Inferior parietal cortex (tissue), 1 donor: Measurements from ENCODE around the gene TCF15.
"Not testable (repeated sequence)": the region's sequence is repeated elsewhere in the genome, so short reads cannot be mapped to it uniquely, and the experiment has no call there.

Experiments
- DNase-seq: peaks from one replicate; pipeline ENCODE4 v3.0.0-alpha.2; 2016; ENCODE audit errors: extremely low spot score

Gene TCF15

GRCh38 chr20:642398-643174 lies 32.5 kb upstream of the TCF15 start:
- DNase-seq, result no peak

- DNase-seq, result not testable (repeated sequence)
These were observed 31.9 kb upstream of the TCF15 start for GRCh38 chr20:642013-642397.

- DNase-seq, result no peak
These were observed 31.4 kb upstream of the TCF15 start for GRCh38 chr20:641516-641875.

GRCh38 chr20:640674-641515 lies 30.8 kb upstream of the TCF15 start:
- DNase-seq, result no peak

GRCh38 chr20:638579-638978 lies 28.5 kb upstream of the TCF15 start:
- no peak for DNase-seq

GRCh38 chr20:637559-637958 lies 27.4 kb upstream of the TCF15 start:
- DNase-seq, result no peak

- no peak for DNase-seq
These were observed 25.8 kb upstream of the TCF15 start for GRCh38 chr20:635893-636338.

- no peak for DNase-seq
These were observed 25.2 kb upstream of the TCF15 start for GRCh38 chr20:635028-635892.

- DNase-seq, result no peak
These were observed 24.2 kb upstream of the TCF15 start for GRCh38 chr20:634148-634925.

GRCh38 chr20:631101-631500 lies 21.0 kb upstream of the TCF15 start:
- no peak for DNase-seq

- no peak for DNase-seq
These were observed 16.5 kb upstream of the TCF15 start for GRCh38 chr20:626579-626978.

GRCh38 chr20:625360-625932 lies 15.3 kb upstream of the TCF15 start:
- DNase-seq, result no peak

GRCh38 chr20:623704-624103 lies 13.6 kb upstream of the TCF15 start:
- no peak for DNase-seq

GRCh38 chr20:623021-623420 lies 12.9 kb upstream of the TCF15 start:
- DNase-seq, result no peak

GRCh38 chr20:622161-622560 lies 12.1 kb upstream of the TCF15 start:
- no peak for DNase-seq

GRCh38 chr20:621125-621756 lies 11.1 kb upstream of the TCF15 start:
- no peak for DNase-seq

GRCh38 chr20:620246-620645 lies 10.1 kb upstream of the TCF15 start:
- no peak for DNase-seq

- DNase-seq, result no peak
These were observed 8.9 kb upstream of the TCF15 start for GRCh38 chr20:618980-619379.

- no peak for DNase-seq
These were observed 8.0 kb upstream of the TCF15 start for GRCh38 chr20:617934-618690.

- no peak for DNase-seq
These were observed 5.4 kb upstream of the TCF15 start for GRCh38 chr20:615514-615913.
